GM19099 (cell line): ENCODE results near the gene MICAL1.

ENCODE experiments used
- POLR2A ChIP-seq: IDR thresholded peaks from 3 replicates; pipeline ENCODE4 v1.6.1; 2011; ENCODE audit warnings: low read depth; ENCODE audit not compliant: insufficient read length; ENCODE audit errors: extremely low read depth

The MICAL1 gene

DNA sequence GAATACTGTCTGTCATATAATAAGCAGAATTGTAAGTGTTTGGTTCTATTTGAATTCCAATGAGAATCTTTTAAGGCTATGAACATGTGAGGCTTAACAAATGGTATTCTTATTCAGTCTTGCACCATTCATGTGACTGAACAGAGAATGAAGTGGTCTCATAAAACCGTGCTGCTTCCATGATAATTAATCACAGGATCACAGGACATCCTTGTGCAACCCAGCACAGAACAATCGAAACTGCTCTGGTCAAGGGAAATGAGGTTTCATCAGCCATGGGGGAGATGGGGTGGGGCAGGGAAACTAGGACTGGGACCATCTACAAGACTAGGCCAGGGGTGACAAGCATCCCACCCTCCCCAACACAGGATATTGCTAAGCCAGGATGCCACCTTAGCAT is 21.1 kb downstream of the MICAL1 start:
- no peak for TF ChIP-seq POLR2A

DNA sequence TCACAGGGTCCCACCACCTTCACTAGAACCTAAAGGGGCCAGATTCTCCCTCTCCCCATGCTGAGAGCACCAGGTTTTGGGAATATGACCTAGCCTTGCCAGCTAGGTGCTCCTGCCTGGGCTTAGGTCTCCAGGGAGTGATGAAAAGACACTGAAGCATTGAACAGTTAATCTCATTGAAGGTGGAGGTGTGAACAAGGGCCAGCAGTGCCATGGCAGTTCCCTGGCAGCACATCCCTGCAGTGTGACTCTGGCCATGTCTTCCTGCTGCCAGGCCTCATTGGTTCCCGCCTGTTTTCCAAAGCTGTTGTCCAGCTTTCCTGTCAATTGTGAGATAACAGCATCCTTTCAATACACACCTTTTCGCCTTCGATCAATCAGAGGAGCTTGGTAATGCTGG is 26.1 kb downstream of the MICAL1 start:
- TF ChIP-seq POLR2A: no peak

DNA sequence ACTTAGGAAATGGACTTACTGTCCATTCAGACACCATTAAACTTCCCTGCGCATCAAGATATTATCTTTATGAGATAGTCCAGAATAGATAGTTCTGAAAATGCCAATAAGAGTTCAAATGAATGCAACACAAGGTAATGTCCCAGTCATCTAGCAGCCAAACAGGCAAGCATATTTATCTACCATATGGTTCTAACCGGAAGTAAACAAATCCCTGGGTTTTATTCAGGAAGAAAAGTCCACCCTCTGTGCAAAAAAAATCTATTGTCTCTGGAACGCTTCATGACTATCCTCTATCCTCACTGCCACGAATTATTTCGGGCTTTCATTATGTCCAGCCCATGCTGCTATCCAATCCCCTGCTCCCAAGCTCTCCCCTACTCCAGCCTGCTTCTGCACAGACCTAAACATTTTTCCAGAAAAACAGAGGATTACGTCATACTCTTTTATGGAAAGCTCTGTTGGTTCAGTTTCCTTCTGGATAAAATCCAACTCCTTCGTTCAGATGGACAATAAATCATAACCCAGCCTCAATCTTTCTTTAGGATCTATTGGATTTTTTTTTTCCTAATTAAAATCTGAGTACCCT is 26.6 kb downstream of the MICAL1 start:
- TF ChIP-seq POLR2A: no peak

DNA sequence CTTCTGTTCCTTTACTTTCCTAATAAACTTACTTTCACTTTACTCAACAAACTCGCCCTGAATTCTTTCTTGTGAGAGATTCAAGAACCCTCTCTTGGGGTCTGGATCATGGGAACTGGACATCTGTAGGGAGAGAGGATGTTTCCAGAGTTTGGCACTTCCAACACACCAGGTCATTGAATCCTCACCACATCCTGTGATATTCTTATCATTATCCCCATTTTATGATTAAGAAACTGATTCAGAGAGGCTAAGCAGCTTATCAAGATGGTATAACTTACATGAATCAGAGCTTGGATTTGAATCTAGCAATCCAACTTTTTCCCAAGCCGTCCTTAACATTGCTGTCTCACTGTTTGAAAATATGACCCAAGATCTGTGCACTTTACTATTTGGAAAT is 30.6 kb downstream of the MICAL1 start:
- no peak for TF ChIP-seq POLR2A

DNA sequence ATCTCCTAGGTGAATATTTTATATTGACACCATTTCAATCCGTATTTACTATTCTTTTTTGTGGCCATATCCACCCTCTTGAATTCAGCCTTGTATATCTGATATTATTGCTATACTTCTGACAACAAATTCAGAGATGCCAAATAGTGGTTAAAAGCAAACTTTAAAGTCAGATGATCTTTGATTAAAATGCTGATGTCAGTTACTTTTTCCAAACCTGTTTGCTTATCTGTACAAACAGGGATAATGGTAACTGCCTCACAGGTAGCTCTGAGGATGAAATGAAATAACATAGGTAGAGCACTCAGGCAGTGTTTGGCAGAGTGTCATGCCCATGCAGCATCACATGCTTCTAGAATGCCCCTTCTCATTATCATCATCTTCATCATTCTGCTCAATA is 34.4 kb downstream of the MICAL1 start:
- no peak for TF ChIP-seq POLR2A

DNA sequence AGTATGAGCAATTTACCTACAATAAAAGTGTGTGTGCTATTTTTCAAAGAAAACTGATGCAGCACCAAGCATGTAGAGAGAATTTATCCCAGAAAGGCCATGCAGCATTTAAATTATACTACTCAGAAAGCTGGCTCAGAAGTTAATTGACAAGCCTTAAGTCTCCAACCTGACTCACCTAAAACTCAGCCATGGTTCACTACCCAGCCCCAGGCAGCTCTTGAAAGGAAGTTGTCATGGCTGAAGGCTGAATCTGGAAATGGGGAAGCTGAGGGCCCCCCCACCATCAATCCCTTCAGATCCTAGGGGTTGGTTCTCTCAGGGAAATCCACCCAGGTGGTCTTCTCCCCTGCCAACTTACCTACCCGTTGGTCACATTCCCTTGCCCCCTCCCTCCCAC is 34.8 kb downstream of the MICAL1 start:
- TF ChIP-seq POLR2A: no peak

DNA sequence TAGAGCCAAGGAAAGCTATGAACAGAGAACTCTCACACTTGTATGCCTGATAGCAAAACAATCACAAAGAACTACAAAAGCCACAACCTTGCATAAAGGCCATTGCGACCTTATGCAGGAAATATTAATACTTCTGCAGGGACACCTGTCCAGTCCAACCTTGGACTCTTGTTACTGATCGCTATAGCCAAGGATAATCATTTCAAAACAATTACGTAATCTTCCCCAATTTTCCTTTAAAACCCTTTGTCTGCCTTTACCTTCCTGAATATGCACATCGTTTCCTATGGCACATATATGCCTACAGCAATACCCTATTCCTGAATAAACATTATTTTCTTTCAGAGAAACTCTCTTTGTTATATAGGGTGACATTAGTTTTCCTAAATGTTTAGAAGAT is 37.9 kb downstream of the MICAL1 start:
- no peak for TF ChIP-seq POLR2A

DNA sequence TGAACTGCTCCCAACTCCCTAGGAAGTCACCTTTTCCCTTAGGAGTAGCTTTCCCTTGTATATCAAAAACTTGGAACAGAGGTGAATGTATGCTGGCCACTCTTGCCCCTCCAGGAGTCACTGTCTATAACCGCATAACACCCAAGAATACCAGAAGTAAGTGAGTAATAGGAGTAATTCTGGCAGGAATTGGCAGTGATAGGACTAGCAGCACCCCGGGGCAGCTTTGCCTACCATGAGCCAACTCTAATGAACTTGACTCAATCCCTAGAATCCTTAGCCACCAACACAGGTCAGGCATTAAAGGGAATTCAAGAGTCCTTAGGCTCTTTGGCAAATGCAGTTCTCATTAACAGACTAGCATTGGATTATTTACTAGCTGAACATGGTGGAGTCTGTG is 44.5 kb downstream of the MICAL1 start:
- TF ChIP-seq POLR2A: no peak

DNA sequence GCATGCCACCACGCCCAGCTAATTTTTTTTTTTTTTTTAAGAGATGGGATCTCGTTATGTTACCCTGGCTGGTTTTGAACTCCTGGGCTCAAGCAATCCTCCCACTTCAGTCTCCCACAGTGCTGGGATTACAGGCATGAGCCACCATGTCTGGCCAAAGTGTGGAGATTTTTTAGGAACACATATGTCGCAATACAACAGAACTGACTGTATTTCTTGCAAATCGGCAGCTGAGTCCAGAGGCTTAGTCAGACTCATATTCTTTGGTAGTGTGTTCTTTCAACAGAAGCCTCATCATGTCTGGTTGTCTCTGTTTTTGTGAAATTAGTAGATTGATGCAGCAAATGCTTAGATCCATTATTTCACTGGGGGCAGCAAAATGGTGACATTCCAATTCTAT is 49.4 kb downstream of the MICAL1 start:
- no peak for TF ChIP-seq POLR2A

DNA sequence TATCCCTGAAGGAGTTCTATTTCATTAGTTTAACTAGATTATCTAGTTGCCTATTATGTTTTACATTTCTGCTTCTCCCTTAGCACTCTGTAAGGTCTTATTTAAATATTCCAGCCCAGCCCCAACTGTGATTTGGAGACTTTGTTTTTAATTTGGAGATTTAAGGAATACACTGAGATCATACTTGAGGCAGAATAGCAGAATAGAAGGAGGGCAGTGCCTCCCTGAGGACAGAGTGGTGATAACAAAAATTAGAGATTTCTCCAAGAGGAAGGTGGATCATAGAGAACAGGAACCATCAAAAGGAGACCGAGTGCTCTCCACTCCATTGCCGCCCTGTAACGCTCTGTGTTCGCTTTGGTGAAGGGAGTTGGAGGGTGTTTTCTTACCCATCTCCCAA is 58.6 kb downstream of the MICAL1 start:
- TF ChIP-seq POLR2A: no peak

DNA sequence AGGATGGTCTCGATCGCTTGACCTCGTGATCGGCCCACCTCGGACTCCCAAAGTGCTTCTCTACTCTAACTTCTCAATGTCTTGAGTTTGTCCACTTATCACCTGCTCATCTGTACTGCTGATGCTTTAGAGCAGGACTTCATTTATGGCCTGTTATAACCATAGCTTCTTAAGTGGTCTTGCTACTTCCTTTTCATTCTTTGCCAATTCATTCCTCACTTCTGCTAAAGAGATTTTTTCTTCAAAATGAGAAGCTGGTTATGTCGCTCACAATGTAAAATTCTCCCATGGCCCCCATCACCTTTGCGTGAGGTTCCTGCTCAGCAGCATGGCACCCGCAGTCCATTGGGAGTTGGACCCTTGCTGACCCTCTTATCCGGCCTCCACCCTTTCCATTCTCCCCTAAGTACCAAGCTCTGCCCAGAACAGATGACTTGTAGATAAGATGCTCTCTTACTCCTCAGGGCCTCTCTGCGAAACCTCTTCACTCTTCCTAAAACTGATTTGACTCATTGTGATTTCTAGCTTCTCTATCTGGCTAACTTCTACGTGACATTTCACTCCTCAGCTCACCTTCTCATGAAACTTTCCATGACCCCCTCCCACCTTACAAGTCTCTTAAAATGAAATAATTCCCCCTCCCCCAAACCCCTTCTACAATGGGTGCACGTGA is 59.4 kb downstream of the MICAL1 start:
- TF ChIP-seq POLR2A: no peak
